Measurements from ENCODE around the gene IFNL2.

DNA sequence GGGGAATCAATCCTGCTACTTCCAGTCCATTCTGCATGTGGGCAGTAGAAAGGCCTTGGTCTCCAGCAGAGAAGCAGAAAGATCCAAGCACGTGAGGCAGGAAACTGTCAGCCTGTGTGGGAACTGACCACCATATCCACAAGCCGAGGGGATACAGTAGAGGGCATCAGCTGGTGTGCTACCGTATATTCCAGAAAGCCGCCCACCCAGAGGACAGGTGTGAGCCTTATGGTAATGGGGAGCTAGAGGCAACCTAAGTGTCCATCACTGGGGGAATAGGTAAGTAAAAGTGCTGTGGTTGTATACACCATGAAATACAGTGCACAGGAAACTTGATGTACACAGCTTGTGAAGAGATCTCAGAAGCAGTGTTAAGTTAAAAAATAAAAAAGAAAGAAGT lies 25.2 kb downstream of the IFNL2 start:
- TF ChIP-seq, protein P1, sequence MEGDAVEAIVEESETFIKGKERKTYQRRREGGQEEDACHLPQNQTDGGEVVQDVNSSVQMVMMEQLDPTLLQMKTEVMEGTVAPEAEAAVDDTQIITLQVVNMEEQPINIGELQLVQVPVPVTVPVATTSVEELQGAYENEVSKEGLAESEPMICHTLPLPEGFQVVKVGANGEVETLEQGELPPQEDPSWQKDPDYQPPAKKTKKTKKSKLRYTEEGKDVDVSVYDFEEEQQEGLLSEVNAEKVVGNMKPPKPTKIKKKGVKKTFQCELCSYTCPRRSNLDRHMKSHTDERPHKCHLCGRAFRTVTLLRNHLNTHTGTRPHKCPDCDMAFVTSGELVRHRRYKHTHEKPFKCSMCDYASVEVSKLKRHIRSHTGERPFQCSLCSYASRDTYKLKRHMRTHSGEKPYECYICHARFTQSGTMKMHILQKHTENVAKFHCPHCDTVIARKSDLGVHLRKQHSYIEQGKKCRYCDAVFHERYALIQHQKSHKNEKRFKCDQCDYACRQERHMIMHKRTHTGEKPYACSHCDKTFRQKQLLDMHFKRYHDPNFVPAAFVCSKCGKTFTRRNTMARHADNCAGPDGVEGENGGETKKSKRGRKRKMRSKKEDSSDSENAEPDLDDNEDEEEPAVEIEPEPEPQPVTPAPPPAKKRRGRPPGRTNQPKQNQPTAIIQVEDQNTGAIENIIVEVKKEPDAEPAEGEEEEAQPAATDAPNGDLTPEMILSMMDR (IDR thresholded peaks at IDR 0.05) = no peak
- no peak for TF ChIP-seq POLR2A (IDR thresholded peaks at IDR 0.05)

Data from heart left ventricle (tissue), 13 donors.